ENCODE measurements around the gene SMCR8.
"Not testable (repeated sequence)": the region's sequence is repeated elsewhere in the genome, so short reads cannot be mapped to it uniquely, and the experiment has no call there.

SMCR8 gene

DNA sequence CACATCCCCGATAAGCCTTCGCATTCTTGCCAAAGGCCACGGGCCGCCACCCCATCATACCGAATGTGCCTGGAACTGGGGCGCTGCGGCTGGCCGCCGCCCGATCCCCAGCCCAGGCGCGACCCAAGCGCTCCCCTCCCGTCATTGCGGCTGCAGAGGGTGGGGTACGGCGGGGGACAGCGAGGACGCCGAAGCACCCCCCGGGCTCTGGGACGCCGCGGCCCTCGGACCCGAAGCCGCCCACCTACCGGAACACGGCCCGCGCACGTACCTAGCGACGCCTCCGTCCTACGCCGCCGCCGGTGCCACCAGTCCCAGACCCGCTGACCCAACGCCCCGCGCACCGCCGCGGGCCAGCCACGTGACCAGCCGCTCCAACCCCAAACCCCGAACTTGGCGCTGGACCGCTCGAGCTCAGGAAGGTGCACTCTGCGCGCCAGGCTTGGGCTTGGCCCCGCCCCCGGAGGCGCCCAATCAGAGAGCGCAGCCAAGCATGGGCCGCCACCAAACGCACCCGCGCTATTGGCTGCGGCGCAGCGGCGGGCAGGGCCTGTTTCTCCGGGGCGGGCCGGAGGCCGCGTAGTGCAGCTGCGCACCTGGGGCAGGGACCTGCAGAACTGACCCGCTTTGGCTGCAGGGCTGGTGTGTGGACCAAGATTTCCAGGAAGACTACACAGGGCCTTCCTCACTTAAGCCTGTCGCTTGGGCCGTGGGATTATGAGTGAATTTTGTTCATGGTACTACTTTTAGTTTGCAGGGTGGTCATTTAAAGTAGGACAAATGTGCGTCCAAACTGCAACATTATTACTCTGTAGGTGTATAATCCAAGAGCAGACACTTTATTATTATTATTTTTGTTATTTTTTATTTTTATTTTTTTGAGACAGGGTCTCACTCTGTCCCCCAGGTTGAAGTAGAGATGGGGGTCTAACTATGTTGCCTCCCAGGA is 48.3 kb downstream of the SMCR8 start, which contains the start of gene SHMT1:
TSS of gene SHMT1 (minus strand) at position 450 of the 949 bp plus-strand sequence. CDS start 7,569 bp downstream, outside the sequence.
- peak; percentile 94 for DNase-seq

DNA sequence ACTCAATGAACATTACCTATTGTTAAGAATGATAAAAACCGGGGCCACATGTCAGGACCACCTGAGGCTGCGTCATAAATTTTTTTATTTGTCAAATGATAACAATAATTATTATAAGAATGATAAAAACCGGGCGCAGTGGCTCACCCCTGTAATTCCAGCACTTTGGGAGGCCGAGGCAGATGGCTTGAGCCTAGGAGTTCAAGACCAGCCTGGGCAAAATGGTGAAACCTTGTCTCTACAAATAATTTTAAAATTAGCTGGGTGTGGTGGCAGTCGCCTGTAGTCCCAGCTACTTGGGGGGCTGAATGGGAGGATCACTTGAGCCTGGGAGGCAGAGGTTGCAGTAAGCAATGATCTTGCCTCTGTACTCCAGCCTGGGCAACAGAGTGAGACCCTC is 49.1 kb downstream of the SMCR8 start:
- DNase-seq = no peak

DNA sequence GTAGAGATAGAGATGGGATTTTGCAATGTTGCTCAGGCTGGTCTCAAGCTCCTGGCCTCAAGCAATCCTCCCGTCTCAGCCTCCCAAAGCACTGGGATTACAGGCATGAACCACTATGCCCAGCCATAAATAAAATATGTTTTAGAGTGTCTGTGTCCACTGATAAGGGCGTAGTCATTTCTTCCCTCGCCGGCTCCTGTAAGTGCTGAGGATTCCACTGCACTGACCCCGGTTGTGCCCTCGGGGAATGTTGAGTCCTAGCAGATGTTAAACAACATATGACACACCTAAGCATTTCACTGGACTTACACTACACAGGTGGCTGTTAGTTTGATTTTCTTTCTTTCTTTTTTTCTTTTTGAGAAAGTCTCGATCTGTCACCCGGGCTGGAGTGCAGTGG is 53.9 kb downstream of the SMCR8 start:
- DNase-seq = no peak

DNA sequence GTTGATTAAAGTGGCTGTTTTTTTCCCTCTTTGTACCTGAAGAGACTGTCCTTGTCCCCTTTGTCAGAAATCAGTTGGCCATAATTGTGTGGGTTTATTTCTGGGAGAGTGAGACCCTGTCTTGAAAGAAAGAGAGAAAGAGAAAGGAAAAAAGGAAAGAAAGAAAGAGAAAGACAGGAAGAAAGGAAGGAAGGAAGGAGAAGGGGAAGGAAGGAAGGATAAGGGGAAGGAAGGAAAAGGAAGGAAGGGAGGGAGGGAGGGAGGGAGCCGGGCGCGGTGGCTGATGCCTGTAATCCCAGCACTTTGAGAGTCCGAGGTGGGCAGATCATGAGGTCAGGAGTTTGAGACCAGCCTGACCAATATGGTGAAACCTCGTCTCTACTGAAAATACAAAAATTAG is 55.7 kb downstream of the SMCR8 start:
- no peak for DNase-seq

DNA sequence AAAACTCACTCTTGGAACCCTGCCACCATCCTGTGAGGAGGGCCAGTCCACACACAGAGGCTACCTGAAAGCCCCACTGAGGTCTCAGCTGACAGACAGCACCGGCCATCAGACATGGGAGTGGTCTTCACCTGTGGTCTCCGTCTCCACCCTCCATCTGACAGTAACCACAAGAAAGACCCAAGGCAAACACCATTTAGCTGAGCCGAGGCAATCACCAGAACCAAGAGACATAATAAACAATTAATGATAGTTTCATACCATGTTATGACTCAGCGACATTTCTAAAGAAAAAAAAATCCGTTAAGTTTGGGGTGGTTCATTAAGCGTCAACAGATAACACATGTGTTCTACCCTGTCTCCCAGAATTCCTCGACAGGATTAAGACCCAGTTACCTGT is 56.4 kb downstream of the SMCR8 start:
- no peak for DNase-seq

DNA sequence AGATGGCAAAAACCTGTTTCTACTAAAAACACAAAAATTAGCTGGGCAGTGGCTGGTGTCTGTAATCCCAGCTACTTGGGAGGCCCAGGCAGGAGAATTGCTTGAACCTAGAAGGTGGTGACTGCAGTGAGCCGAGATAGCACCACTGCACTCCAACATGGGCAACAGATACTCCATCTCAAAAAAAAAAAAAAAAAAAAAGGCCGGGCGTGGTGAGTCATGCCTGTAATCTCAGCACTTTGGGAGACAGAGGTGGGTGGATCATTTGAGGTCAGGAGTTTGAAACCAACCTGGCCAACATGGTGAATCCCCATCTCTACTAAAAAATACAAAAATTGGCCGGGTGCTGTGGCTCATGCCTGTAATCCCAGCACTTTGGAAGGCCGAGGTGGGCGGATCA is 58.1 kb downstream of the SMCR8 start:
- DNase-seq = not testable (repeated sequence)

DNA sequence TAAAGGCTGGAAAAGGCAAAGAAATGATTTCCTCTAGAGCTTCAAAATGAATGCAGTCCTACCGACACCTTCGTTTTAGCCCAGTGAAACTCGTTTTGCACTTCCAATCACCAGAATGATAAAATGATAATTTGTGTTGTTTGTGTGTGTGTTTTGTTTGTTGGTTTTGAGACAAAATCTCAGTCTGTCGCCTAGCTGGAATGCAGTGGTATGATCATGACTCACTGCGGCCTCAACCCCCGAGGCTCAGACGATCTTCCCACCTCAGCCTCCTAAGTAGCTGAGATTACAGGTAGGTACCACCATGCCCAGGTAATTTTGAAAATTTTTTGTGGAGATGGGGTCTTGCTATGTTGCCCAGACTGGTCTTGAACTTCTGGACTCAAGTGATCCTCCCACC is 59.1 kb downstream of the SMCR8 start:
- DNase-seq = no peak
